Measurements from ENCODE around the gene ANKAR. TPM values are rescaled to one million over a fixed set of nuclear protein-coding genes. Genes with fewer than 3 reads are reported as not detected.

The ANKAR gene
- total RNA-seq, 1 experiment from 2014 or later, result 1.3 TPM

- Mint-ChIP-seq H3K27ac (no peak overlapping the region), H3K4me1 (peaks cover 14% of the 10 kb centered on the region), H3K27me3 (ENCODE audit: low read depth) (peaks cover 3% of the 10 kb centered on the region; the same call in 1 of the 2 replicates), H3K9me3 (no peaks in the 10 kb centered on the region), H3K36me3 (no peaks in the 10 kb centered on the region), H3K4me3 (no peak overlapping the region)
- no peak for DNase-seq (ENCODE audit: low spot score)
- POLR2A ChIA-PET, result no interaction called here
- CTCF ChIA-PET, result no interaction called here
- TF ChIP-seq ZNF425 (CRISPR knock-in tag; conservative IDR thresholded peaks at IDR 0.05), result no peak
- TF ChIP-seq SMAD4 (CRISPR knock-in tag; IDR thresholded peaks at IDR 0.05), result no peak
- no peak for TF ChIP-seq ETV6 (CRISPR knock-in tag; IDR thresholded peaks at IDR 0.05)
- no peak for TF ChIP-seq PREB (CRISPR knock-in tag; IDR thresholded peaks at IDR 0.05; ENCODE audit: borderline replicate concordance)
- TF ChIP-seq CREB1 (CRISPR knock-in tag; IDR thresholded peaks at IDR 0.05), result no peak
- TF ChIP-seq CTCF (IDR thresholded peaks at IDR 0.05), result no peak
- TF ChIP-seq ZBTB21 (CRISPR knock-in tag; IDR thresholded peaks at IDR 0.05; ENCODE audit: borderline replicate concordance), result no peak
- no peak for TF ChIP-seq NR1H2 (CRISPR knock-in tag; IDR thresholded peaks at IDR 0.05)
- no peak for TF ChIP-seq AFF4 (CRISPR knock-in tag; IDR thresholded peaks at IDR 0.05; ENCODE audit: borderline replicate concordance)
- TF ChIP-seq GABPB1 (CRISPR knock-in tag; IDR thresholded peaks at IDR 0.05), result no peak
- TF ChIP-seq ZNF512 (CRISPR knock-in tag; IDR thresholded peaks at IDR 0.05; ENCODE audit: borderline replicate concordance), result no peak
- TF ChIP-seq FOXP1 (CRISPR knock-in tag; IDR thresholded peaks at IDR 0.05; ENCODE audit: borderline replicate concordance), result no peak
- TF ChIP-seq ZNF396 (CRISPR knock-in tag; IDR thresholded peaks at IDR 0.05; ENCODE audit: borderline replicate concordance), result no peak
- no peak for ATAC-seq
These were observed 36.0 kb upstream of the ANKAR start for GRCh38 chr2:189638301-189639006.

Data from WTC11 (cell line).